Esophagus muscularis mucosa (tissue), 4 donors: ENCODE data around the gene DENND1C.

Source experiments
- CTCF ChIP-seq, 3 experiments: fragments of 200-600 bp in 2 of 3; fragments of 450-650 bp in 1 of 3; sonication (generic) in 2 of 3; IDR thresholded peaks; one replicate each; pipeline ENCODE4 v1.5.1; 2017 to 2019; ENCODE audit warnings: antibody characterized with exemption in 3 of 3, mild to moderate bottlenecking in 2 of 3, moderate library complexity in 1 of 3
- EP300 ChIP-seq: sonication (generic); formaldehyde crosslinking; IDR thresholded peaks from one replicate; pipeline ENCODE4 v1.6.1; 2017; ENCODE audit warnings: antibody characterized with exemption
- POLR2A ChIP-seq: fragments of 450-650 bp; IDR thresholded peaks from one replicate; pipeline ENCODE4 v1.6.1; 2017; ENCODE audit warnings: antibody characterized with exemption, moderate library complexity, mild to moderate bottlenecking, low read depth
- POLR2AphosphoS5 ChIP-seq, 2 donors: sonication (generic); formaldehyde crosslinking; IDR thresholded peaks; one replicate each; pipeline ENCODE4 v1.6.1; 2017; ENCODE audit warnings: antibody characterized with exemption in 2 of 2

DNA sequence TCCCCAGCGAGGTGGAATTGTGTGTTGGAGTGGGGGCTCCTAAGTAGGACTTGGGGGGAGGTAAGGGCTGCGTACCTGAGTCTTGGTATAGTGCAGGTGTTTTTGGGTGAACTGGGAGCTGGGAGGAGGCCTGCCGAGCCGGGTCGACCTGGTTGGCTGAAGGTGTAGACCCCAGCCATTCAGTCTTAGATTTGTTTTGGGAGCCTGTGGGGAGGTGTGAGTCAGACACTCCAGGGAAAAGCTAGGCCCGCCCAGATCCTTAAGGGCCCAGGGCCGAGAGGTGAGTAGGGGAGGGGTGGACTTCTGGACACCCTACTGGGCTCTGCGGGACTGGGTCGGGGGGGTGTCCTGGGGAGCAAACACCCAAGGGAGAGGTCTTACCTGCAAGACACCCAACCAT is 16.6 kb downstream of the DENND1C start:
- TF ChIP-seq CTCF (IDR thresholded peaks at IDR 0.05) (no peak), EP300 (no peak), POLR2A (no peak), POLR2AphosphoS5 (IDR thresholded peaks at IDR 0.05) (no peak)
